Neural cell (in vitro differentiated cells): Measurements from ENCODE around the gene UBAP1.

Experiments
- CTCF ChIP-seq: fragments of 450-650 bp; IDR thresholded peaks from 2 replicates; pipeline ENCODE4 v1.5.1; 2014; ENCODE audit warnings: antibody characterized with exemption, mild to moderate bottlenecking, moderate library complexity; ENCODE audit not compliant: poor library complexity, severe bottlenecking
- EP300 ChIP-seq: fragments of 450-650 bp; conservative IDR thresholded peaks from 2 replicates; pipeline ENCODE4 v1.6.1; 2014; ENCODE audit warnings: antibody characterized with exemption, mild to moderate bottlenecking, moderate library complexity; ENCODE audit not compliant: poor library complexity, severe bottlenecking
- EZH2 ChIP-seq: fragments of 200-600, 300-800 bp; shearing (Covaris generic), sonication (generic); IDR thresholded peaks from 2 replicates; pipeline ENCODE4 v1.6.1; 2014; ENCODE audit warnings: antibody characterized with exemption, low read length, borderline replicate concordance, mild to moderate bottlenecking; ENCODE audit not compliant: insufficient read depth, poor library complexity, severe bottlenecking
- POLR2AphosphoS5 ChIP-seq: IDR thresholded peaks from 2 replicates; pipeline ENCODE4 v1.6.1; 2012
- REST ChIP-seq: IDR thresholded peaks from 2 replicates; pipeline ENCODE4 v1.6.1; 2012; ENCODE audit warnings: borderline replicate concordance
- SMC3 ChIP-seq: fragments of 450-650 bp; conservative IDR thresholded peaks from 2 replicates; pipeline ENCODE4 v1.6.1; 2014; ENCODE audit warnings: antibody characterized with exemption, mild to moderate bottlenecking, moderate library complexity; ENCODE audit not compliant: poor library complexity
- TAF1 ChIP-seq: IDR thresholded peaks from 2 replicates; pipeline ENCODE4 v1.6.1; 2012; ENCODE audit warnings: low read depth

DNA sequence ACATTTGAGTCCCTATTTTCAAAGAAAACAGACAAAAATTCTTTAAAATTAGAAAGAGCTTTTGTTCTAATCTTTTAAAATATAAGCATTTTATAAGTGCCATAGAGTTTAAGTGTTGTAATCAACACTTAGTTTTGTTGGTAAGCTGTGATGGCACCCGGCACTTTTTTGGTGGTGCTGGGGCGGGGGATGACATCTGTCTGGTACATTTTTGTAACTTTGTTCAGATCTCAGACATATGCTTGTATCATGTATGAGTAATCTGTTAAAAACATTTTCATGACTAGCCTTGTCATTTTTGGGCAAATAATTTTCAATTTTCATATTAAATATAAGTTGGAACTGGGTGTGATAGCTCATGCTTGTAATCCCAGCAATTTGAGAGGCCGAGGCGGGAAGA, 51.7 kb downstream of the UBAP1 start:
- no peak for TF ChIP-seq EP300
- TF ChIP-seq CTCF = no peak
- TF ChIP-seq EZH2 = no peak
- TF ChIP-seq POLR2AphosphoS5 = no peak
- no peak for TF ChIP-seq SMC3
- TF ChIP-seq REST = no peak
- TF ChIP-seq TAF1 = no peak
